ENCODE data around the gene PTPN23.

PTPN23 gene

DNA sequence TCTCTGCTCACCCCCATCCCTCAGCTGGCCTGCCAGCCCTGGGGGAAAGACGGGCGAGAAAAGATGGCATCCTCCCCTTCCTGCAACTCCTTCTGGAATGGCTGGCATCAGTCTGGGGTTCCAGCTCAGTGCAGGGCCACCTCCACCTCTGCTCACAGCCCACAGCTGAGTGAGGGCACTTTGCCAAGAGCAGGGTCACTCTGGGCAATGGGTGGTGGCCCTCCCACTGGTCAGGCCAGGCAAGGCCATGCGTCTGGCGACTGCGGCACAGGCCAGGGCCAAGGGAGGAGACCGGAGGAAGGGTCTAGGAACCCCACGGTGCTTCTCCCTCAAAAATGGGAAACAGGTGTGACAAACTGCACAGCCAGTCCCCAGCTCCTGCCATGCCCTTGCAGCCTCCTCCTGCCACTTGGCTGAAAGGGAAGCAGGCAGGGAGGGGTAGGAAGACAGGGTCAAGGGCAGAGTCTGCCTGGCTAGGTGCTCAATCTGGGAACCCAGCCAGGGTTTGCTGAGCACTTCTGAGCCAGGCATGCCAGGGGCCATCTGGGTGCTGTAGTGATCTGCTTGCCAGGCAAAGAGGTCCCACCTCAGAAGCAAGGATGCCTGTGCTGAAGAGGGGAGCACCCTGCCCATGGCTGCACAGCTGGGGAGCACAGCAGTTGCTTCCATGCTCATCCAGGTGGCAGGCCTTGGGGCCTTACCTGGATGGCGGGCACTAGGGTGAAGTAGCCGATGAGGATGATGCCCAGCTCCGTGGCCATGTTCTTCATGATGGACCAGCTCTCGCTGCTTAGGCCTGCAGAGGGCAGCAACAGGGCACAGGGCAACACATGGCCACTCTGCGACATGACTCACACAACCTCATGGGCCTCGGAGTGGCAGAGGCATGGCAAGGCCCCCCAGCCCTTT is 41.2 kb downstream of the PTPN23 start:
- DNase-seq, result no peak

DNA sequence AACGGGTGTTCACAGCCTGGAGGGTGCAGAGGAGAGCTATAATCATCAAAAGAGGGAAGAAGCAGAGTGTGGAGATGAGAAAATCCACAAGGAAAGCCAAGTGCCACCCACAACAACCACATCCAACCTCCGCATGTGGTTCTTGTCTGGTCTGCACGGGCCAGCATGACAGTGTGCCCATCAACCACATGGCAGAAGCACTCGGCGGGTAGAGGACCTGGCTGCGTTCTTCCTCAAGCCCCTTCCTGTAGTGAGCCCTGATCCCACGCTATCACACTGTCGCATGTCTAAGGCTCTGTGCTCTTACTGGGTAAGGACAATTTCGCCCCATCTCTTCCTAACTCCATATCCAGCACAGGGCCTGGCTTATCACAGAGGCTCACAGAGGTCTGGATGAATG is 41.9 kb downstream of the PTPN23 start:
- DNase-seq, result no peak

DNA sequence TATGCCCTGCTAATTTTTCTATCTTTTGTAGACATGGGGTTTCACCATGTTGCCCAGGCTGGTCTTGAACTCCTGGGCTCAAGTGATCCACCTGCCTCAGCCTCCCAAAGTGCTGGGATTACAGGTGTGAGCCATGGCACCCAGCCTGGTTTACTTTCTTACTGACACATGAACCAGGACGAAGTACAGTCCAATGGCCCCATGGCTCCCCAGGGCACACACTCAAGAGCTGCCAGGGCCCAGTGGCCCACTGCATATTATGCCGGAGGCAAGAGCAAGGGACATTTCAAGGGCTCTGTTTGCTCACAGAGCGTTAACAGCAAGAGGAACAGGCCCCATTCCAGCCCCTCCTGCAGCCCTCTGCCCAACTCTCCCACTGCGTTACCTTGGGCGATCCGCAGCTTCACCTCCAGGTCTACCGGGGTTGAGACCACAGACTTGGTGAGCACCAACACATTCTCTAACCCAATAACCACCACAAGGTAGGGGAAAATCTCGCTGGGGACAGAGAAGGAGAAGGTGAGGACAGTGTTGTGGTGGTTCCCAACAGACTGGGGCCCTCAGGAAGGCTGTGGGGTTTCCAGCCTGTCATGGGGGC is 42.8 kb downstream of the PTPN23 start:
- DNase-seq, result no peak

DNA sequence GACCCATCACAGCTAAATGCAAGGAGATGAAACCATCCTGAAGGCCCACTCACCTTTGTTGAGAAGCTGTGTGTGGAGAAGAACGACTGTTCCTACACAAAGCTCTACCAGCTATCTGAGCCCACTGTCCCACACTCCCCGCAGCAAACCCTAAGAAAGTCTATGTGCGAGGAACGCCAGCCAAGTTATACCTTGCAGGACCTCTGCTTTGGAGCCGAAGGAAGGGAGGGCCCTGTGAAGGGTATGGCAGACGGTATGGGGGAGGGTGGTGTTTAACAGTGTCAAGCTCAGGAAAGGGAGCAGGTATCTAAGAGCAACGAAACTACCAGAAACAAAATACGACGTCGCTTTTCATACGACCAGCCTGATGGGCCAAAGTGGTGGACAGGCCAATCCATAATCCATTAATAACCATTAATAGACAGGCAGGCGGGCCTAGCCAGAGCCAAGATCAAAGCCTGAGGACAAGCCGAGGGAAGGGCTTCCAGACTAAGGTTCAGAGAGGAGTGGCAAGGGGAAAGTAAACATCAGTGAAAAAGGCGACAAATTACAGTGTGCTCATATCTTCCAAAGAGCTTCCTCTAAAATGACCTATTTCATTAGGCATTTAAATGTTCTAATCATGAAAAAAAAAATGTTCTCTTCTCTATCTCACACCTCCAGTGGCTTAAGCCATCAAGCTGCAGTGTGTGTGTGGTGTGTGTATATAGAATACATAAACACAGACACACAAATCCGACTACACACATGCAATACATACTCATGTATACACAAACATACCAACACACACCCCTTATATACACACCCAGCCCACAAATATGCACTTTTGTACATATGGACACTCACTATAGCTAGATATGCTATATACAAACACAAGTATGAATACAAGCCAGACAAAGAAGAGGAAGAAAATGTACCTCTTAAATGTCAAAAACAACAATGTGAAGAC is 43.9 kb downstream of the PTPN23 start:
- no peak for DNase-seq

DNA sequence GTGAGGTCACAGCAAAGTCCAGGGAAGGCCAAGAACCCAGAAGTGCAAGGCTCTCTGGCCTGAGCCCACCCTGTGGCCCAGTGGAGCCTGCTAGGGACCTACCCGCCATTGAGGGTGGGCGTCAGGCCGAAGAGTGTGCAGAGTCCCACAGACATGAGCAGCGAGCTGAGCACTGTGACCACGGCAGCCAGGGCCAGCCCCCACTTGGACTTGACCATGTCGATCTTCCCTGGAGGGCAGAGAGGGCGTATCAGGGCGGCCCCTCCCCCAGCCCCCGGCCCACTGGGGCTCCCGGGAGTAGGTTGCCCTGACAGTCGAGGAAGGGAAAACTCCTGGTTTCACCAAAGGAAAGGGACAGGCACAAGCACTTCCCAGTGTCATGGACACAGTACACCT is 44.6 kb downstream of the PTPN23 start:
- DNase-seq, result no peak

DNA sequence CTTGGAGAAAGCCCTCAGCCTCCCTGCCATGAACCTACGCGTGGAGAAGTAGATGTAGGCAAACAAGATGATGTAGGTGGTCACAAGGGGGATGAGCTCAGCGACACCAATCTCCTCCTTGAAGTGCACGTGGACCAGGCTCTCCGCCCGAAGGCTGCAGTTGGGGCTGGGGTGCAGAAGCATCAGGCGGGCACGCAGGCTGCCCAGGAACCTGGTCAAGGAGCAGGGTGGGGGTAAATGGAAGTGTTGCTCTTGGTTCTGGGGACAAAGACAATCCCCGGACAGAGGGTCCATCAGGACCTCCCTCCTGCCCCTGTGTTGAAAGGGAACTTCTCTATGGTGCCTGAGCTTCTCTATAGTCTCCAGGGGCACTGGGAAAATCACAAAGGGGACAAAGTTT is 45.1 kb downstream of the PTPN23 start:
- DNase-seq, result no peak

DNA sequence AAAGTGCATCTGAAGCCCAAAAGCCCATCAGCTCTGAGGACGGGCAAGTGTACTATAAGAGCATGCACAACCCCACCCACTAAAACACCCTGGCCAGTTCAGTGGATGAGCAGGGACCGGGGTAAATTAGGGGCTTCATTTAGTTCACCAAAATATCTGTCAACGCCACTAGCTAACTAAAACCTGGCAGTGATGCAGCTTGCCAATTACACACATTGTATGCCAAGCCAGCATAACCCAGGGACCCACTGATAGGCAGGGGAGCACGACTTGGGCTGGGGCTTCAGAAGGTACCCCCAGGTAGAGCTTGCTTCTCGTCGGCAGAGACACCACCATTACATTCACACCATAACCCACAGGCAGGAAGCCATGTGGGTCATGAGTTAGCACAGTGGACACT is 47.0 kb downstream of the PTPN23 start:
- no peak for DNase-seq

DNA sequence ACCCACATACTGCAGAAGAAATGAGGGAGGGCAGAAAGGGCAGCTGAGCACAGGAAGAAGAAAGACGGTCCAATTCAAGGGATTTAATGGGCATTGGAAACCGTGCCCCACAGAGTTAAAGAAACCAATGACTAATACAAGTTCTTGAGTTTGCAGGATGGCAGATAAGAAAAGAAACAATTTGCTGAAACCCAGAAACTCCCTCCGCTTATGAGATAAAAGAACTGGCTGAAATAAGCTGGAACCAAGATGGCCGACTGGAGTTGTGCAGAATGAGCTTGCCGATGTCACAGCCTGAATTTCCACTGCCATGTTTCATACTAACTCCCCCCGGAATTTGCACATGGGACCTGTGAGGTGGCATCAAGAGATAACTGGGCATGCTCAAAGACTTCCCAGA is 47.8 kb downstream of the PTPN23 start:
- no peak for DNase-seq

DNA sequence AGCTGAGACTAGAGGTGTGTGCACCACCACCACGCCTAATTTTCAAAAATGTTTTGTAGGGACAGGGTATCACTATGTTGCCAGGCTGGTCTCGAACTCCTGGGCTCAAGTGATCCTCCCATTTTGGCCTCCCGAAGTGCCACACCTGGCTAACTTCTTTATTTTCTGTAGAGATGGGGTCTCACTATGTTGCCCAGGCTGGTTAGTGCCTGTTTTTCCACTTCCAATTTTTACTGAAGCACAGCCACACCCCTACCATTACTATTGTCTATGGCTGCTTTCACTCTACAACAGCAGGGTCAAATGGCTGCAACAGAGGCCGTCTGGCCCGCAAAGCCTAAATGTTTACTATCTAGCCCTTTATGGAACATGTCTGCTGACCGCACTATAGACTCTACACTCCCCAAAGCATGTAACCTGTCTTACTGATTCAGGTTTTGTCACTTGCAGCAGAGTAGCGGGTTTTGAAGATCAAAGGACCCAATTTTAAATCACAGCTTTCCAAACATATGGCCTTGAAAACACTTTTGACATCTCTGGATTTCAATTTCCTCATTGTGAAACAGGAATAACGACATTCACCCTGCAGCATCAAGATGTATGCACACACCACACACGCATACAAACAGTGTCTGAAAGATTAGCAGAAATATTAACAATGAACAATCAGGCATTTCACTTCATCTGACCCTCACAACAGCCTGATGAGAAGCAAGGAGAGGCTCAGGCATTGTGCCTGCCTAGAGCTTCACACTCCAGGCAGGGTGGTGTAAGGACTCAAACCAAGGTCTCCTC is 48.9 kb downstream of the PTPN23 start:
- DNase-seq, result no peak

DNA sequence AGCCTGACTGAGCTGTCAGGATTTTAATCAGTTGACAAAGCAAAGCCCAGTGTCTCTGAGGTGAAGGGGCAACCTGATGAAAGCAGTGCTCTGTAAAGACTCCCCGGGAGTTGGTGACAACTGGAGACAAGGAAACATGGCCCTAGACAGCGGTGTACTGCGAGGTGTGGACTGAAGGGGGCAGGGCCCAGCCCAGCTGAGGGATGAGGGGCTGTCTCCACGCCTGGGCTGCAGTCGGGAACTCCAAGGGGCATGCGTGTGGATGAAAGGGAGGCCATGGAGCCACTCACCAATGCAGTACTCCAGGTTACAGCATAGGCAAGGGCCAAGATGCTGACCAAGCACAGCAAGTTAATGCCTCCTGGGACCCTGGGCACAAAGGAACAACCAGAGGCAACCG is 49.8 kb downstream of the PTPN23 start:
- no peak for DNase-seq

DNA sequence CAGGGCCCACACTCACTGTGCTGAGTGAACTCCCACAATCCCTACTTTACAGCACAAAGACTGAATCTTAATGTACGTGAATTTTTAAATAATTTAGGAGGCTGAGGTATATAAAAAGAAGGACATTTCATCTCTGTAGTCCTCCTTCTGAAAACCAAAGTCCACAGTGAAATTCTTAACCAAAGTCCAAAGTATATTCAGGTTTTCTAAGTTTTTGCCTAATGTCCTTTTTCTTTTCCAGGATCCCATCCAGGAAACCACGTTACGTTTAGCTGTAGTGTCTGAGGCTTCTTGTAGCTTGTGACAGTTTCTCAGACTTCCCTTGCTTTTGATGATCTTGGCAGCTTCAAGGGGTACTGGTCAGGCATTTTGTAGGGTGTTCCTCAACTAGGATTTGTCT is 50.4 kb downstream of the PTPN23 start:
- DNase-seq, result no peak

DNA sequence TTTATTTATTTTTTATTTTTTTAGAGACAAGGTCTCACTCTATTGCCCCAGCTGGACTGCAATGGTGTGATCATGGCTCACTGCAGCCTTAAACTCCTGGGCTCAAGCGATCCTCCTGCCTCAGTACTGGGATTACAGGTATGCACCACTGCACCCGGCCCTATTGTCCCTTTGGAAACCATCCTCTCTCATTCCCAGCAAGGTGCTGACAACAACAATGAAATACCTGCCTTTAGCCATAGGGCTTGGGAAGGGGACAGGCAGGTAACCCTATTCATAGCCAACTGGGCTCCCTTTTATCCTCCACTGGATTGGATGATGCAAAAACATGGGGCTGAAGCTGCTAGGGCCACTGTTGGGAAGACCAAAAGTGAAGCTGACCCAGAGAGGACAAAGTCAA is 51.9 kb downstream of the PTPN23 start:
- DNase-seq, result no peak

DNA sequence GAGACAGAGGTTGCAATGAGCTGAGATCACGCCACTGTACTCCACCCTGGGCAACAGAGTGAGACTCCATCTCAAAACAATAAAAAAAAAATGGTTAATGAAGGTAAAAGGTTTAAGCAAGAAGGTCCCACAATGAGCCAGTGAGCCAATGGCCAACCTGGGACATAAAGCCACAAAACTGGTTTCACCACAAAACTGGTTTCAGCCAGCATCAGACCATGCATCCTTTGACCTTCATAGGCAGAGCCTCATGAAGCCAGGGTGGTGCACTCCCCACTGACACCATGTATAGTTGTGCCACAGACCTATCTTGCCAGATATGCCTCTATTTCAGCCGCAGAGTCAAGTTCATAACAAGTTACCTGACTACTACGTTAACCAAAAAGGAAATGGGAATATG is 53.0 kb downstream of the PTPN23 start:
- DNase-seq, result no peak

DNA sequence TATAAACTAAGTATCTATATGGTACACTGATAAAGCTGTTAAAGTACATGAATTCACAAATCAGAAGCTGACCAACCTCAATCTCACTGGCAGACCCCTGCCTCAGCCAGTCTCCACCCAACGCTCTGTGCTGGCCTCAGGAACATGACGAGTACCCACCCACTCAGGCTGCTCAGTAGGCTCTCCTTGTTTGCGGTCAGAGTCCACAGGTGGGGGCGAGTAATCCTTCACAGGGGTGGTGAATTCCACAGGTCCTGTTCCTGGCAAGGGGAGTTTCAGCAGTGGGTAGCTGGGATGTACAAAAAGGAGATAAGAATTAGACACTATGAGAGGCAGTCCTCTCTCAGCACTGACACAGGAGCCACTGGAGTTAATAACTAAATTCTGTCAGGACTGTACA is 54.0 kb downstream of the PTPN23 start:
- no peak for DNase-seq

DNA sequence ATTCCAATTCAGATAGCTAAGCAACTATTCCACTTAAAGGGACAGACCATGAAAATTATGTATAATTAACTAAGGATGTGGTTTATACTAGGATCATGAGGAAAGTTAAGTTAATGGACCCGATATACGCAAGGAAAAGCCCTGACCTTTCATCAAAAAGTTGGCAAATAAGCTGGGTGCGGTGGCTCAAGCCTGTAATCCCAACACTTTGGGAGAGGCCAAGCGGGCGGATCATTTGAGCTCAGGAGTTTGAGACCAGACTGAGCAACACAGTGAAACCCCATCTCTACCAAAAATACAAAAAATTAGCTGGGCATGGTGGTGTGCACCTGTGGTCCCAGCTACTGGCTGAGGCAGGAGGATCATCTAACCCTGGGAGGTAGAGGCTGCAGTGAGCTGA is 55.4 kb downstream of the PTPN23 start:
- DNase-seq, result no peak

DNA sequence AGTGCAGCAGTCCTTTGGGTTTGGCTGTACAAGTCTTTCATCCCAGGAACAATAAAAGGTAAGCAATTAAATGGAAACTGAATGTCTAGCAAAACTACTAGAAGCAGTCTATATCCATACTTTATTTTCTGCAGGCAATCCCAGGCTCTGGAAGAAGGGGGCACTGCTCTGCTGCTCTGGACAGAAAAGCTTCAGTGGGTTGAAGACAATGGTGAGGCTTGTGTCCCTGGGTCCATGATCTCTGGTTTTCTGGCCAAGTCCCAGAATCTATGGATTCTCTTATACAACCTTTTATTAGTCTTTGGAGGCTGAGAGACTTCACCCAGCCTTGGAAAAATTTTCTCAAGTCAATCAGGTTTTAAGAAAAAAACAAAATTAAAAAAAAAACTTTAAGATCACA is 59.3 kb downstream of the PTPN23 start:
- DNase-seq, result no peak

DNA sequence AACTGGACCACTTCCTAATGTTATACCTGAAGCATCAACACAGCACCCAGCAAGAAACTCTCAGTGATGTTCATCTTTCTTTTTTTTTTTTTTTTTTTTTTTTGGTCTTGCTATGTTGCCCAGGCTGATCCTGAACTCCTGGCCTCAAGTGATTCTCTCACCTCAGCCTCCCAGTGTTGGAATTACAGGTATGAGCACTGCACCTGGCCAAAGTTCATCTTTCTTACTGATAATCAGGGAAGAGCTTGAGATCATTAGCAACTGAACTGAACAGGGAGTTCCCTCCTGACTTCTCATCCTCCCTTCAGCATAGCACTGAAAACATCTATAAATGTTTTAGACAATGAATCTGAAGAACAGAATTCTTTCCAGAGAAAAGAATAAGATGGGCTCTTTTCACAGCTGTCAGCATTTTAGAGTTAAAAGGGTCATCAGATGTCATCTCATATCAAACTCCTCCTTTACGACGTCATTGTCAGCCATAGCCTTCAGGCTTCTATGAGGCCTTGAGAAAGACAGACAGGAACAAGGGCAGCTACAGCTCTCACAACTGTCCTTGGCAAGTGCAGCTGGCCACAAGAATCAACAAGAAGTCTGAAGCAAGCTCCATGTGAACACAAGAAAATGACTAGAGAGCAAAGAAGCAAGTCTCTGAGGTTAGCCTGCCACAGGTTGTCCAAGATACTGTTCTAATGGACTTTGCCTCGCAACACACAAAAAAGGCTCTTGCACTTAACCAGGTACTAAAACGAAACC is 61.2 kb downstream of the PTPN23 start:
- DNase-seq, result no peak

DNA sequence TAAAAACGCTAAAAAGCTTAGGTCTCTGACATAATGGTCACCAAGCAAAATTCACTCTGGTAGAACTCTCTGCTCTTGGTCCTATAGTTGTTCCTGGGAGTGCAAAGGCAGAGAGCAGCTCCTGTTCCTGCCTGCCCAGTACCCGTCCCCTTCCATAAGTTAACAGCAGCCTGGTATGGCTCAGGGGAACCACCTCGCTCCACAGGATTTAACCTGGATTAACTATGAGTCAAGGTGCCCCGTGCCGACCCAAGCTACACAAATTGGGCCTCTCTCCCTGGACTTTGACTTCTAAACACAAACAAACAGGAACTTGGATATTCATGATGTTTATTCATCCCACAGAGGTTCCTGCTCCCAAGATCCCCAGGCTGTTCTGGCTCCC is 62.8 kb downstream of the PTPN23 start:
- no peak for DNase-seq

DNA sequence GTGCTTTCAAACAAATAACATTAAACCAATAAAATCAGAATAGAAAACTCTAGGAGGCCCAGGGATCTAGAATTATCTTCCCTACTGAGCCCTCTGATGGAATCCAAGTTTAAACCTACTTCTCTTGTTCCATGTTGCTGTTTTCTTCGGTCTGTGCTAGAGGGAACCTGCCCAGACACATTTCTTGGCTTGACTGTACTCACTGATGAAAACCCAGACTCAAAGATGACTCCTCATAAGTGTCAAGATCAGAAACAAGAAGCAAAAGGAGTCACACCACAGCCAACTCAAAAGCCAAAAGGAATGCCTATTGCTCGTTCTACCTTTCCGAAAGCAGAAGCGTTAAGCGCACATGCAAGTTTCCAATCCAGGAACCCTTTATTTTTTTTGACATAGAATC is 63.3 kb downstream of the PTPN23 start:
- no peak for DNase-seq

DNA sequence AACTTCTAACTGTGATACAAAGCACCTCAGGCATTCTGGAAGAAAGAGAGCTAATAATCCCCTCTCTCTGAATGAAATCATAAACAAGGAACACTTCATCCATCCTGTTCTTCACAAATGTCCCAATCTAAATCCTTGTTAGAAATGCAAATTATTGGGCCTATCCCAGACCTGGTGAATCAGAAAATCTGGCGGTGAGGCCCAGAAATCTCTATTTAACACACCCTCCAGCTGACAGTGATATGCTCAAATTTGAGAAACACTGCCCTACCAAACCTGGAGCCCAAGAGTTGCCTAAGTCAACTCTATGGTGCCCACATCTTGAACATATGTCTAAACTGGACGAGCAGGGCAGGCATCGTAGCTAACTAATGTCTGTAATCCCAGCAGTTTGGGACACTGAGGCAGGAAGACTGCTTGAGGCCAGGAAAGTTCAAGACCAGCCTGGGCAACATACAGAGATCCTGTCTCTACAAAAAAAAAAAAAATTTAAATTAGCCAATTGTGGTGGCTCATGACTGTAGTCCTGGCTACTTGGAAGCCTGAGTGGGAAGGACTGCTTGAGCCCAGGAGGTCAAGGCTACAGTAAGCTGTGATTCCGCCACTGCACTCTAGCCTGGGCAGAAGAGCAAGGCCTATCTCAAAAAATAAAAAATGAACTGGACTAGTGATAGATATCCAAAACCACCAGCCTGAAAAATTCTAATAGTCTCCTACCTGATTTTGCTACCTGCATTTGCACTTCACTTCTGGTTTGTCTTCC is 71.8 kb downstream of the PTPN23 start:
- no peak for DNase-seq

DNA sequence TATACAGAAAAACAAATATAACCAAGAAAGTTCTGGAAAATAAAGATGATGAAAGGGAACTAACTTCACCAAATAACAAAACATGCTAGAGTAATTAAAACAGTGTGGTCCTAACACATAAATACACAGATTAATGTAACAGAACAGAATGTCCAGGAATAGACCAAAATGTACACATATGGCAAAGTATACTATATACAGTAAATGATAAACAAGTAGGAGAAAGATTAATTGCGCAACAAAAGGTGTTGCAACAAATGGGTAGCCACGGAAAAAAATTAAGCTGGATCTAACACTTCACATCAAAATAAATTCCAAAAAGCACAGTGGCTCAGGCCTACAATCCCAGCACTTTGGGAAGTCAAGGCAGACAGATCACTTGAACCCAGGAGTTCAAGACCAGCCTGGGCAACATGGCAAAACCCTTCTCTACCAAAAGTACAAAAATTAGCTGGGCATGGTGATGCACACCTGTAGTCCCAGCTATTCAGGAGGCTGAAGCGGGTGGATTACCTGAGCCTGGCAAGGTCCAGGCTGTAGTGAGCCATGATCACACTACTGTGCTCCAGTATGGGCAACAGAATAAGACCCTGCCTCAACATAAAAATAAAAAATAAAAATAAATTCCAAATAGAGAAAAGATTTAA is 75.1 kb downstream of the PTPN23 start:
- DNase-seq, result no peak
